CD4-positive, alpha-beta T cell treated with Interleukin-10 for 1 hour (primary cell): ENCODE measurements around the gene TFF2.

ENCODE experiments used
- DNase-seq: peaks from one replicate; pipeline ENCODE4 v3.0.0-alpha.2; 2020

Gene TFF2

DNA sequence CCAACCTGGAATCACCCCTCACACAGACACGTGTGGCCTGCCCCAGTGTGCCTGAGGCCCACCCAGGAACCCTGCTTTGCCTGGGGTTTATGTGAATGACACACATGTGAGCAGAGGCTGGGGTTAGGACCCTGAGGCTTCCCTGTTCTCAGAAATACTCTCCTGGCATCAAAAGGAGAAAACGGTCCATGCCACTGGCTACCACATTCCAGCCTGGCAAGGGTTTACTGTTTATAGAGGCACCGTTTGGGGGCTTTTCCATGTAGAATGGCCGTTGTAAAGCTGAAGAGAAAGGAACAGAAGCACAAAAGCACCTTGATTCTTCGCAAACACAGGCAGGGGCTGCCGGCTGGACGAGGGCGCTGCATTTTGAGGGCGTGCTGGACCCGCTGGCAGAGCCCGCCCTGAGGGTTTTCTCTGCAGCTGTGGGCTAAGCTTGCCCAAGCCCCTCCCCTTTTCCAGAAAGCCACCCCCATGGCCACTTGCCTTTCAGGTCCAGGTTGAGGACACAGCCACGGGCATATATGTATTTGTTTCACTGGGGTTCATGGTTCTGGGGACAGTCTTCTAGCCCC lies 48.6 kb downstream of the TFF2 start:
- no peak for DNase-seq

DNA sequence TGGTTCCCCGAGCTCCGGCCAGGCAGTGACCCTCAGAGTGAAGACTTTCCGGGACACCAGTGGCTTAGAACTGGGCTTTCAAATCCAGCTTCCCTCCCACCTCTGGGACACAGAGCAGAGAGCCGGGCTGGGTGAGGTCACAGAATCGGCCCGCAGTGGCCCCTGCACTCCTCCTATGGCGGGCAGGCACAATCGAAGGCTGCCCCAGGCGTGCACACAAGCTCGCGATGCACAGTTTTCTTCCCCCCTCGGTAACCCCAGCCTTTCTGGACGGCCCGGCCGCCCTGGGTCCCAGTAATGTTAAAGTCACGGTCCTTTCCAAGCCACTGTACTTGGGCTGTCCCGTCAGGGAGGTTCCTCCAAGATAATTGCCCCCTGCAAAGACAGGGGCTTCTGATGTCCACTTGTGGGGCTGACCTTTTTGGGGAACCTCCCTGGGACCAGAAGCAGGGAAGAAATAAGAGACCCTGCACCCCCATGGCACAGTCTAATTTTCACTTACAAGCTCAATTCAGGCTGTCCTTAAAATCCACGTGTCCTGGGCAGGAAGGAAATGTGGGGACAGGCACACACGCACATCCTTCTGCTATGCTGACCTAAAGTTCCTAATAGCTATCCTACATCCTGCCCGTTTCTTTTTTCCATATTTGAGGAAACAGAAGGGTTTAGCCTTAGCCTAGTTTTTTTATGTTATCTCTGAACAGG lies 49.3 kb downstream of the TFF2 start:
- no peak for DNase-seq

DNA sequence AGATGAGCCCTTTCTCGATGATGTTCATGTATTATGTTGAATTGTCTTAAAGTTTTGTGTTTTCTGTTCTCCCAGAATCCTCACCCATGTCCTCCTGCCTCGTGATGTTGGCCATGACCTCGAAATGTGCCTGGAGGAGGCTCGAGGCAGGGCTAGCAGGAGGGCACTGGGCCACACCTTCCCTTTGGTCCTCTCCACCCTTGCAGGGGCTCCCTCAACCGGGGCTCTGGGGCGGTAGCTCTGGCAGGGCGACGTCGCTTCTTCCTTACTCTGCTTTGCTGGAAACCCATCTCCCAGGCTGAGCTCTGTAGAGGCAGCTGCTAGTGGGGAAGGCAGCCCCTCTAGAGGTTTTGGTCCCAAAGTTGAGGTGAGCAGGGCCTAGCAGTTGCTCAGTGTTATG lies 49.8 kb downstream of the TFF2 start:
- DNase-seq, result no peak

DNA sequence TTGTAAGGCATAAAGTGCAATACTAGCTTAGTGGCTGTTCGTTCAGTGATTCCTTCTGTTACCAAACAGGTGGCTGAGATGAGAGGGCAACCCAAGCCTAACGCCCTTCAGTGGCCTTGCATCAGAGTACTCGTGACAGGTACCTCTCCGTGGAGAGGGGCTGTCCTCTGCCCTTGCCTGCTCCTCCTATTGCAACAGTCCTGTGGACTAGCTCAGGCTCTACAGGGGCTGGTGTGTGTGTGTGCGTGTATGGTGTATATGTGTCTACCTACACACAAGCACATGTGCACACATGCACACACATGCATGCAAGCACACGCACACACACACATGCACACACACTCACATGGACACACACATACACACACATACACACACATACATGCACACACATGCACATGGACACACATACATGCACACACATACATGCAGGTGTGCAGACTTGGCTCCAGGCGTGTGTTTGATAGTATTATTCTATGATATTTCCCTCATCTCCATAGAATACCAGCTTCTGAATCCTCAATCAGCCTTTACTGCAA lies 50.7 kb downstream of the TFF2 start:
- DNase-seq, result no peak

DNA sequence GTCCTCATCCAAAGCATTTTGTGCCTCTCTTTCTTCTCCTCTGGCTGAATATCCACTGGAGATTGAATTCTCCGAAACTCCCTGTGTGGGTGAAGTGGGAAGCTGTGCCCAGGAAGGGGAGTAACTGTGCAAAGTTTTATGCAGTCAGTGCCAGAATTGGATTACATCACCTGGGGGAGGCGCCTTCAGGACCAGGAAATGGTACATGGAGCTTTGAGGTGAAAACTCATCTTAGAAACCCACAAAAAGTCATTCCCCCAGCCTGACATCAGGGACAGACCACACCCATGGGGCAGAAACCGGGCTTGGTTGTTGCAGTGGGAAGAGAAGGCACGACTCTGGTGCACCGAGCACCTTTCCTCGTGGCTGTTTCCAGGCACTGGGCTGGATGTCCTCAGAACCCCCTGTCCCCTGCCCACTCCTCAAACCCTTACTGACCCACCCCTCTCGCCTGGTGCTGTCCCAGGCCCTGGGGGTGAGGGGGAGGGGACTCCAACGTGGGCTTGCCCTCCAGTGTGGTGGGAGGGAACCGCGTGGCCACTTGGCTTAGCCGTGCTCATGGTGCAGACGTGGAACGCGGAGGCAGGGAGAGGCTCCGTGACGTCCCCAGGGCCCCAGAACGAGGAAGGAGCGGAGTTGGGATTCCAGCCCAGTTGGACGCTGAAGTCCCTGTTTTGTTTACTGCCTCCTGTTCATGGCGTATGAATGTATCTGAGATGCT lies 51.3 kb downstream of the TFF2 start:
- DNase-seq, result no peak

DNA sequence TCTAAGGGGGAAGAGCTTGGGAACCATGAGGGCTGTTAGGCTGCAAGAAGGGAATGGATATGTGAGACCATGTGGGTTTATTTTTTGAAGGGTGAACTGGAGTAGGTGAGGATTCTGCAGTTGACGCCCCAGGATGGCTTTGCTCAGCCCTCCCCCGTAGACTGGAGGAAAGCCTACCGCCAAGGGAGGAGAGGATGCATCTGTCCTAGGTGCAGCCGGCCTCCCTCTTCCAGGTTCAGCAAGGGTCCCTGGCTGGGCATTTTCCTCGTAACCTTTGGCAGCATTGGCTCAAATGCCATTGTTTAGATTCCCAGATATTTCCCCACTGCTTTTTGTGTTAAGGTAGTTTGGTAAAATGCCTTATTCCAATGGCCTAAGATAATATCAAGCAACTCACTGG lies 52.1 kb downstream of the TFF2 start:
- DNase-seq, result no peak

DNA sequence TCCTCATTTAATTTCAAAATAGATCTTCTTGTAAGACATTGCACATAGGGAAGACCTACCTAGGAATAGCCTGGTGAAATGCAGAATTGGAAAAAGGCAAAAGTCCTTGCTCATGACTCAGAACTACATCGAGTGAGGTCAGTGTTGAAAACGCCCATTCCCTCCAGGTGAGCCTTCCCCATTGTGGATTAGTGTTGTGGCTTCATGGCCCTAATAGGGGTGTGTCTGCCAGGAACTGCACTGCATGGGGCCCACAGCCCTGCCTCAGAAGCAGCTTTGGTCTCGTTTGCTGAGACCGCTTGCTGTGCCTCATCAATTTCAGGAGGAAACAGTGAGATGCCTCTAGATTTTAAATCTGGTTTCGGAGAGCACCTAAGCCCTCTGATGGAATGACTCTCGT lies 52.6 kb downstream of the TFF2 start:
- DNase-seq, result no peak

DNA sequence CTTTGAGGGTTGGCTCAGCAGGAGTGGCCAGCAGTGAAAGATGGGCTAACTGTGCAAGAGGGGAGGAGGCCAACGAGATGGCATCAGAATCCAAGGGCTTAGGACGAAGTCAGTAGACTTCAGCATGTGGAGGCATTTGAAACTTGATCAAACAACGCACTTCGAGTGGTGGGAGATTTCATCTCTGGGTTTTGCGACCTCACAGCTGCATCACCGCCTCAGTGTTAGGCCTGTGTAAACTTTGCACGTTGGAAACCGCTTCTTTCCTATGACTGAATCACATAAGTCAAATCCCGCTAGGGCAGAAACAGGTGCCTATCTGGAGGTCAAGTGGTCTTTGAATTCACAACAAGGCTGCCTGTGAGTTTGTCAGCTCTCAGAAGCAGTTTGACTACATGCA lies 53.4 kb downstream of the TFF2 start:
- no peak for DNase-seq

DNA sequence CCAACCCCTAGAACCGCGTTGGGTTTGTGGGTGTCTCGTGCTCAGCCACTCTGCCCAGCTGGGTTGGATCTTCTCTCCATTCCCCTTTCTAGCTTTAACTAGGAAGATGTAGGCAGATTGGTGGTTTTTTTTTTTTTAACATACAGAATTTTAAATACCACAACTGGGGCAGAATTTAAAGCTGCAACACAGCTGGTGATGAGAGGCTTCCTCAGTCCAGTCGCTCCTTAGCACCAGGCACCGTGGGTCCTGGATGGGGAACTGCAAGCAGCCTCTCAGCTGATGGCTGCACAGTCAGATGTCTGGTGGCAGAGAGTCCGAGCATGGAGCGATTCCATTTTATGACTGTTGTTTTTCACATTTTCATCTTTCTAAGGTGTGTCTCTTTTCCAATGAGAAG lies 54.3 kb downstream of the TFF2 start:
- no peak for DNase-seq
